Limb (tissue), 2 donors: ENCODE data around the gene SUSD6.

Experiments used
- DNase-seq, 2 donors: peaks; one replicate each; pipeline ENCODE4 v3.0.0-alpha.2; 2016; ENCODE audit errors: extremely low spot score in 2 of 2

The SUSD6 gene

DNA sequence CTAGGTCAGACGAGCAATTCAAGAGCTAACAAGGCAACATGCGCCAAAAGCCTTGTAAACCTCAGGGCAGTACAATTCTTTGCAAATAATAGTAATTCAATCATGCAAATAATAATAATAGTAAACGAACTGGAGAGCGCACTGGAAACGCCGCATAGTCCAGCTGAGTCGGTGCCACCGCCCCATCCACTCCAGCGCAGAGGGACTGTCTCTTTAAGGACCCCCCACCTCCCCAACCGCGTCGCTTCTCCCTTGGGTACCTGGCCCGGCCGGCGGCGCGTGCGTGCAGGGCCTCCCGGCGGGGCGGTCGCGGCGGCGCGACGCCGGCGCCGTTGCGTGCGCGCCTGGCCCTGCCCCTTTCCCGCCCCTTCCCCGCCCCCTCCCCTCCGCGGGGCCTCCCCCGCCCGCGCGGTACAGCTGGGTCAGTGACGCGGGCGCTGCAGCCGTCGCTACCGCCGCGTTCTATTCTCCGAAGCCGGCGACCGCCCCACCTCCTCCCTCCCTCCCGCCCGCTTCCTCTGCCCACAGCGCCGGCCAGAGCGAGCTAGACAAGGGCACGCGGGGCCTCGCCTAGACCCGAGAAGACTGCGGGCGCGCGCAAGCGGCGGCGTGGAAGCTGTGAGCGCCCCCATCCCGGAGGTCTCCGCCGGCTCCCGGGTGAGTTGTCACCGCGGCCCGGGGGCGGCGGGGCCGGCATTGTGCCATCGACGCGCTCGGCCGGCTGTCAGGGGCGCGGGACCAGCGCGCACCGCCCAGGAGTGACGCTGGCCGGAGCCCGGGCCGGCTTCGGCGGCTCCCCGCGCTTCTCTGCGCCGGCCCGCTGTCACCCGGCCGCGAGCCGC, at the start of gene SUSD6:
SUSD6 (plus strand) TSS at position 425 of the 842 bp plus-strand sequence. CDS start 46,997 bp downstream, outside the sequence.
- DNase-seq: peak; percentile 91 to 97

GRCh38 chr14:69561893-69562292, 49.5 kb upstream of the SUSD6 start:
- DNase-seq: no peak

- no peak for DNase-seq
Measured at GRCh38 chr14:69567563-69567962, 43.8 kb upstream of the SUSD6 start.

DNA sequence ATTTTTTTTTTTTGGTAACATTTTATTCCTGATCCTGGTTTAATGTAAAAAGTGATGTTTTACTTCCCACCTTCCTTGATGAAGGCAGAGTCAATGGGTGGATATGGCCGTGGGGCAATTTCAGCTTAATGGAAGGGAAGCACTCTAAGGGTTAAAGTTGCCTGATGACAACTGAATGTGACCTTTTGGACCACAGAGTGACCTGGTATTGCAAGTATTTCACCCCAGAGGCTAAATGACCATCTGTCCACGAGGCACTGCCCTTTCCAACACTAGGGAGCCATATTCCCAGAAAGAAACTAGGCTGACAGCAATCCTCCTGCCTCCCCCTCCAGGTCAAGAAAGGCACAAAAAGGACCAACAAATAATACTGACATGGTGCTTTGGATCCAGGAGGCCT, 41.5 kb upstream of the SUSD6 start:
- no peak for DNase-seq

DNA sequence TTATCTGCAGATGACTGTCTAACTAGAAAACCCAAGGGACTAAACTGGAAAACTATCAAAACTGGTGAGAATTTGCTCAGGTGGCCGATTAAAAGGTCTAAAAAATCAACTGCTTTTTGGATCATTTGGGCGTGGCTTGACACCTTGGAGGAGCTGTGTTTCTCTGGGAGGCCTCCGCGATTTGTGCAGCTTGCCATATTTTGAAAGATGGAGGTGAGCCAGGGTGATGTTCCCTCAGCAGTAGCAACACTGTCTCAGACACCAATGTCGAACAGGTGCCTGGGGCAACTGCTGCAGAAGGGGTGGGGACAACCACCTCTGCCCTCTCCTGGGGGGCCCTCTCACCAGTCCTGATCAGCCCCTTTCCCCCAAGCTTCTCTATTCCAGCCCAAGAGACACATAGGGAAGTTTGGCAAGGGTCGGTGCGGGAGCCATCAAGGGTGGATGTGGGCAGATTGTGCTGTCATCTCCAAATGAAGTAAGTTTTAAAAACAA, 40.5 kb upstream of the SUSD6 start:
- DNase-seq: no peak

DNA sequence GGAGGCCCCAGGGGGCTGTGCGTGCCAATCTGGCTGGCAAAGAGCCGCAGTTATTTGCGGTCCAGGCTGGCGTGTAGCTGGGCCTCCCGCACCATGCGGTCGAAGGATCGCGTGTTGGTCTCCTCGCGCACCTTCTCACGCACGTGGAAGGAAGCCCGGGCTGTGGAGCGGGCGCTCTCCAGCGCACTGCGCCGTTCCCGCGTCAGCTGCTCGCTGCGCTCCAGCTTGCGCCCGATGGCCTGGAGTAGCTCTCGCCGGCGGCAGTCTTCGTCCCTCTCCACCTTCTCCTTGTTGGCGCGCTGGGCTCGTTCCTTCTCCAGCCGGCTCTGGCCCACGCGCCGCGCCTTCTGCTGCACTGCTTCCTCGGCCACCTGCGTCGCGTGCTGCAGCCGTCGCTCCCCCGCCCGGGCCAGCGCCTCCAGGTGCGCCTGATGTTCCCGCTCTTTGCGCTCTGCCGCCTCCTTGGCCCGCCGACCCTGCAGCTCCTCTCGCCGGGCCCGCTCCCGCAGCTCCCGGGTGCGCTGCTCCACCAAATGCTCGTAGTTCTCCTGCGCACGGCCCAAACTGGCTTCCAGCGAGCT, 39.9 kb upstream of the SUSD6 start:
- DNase-seq: no peak

GRCh38 chr14:69572030-69572840, 39.2 kb upstream of the SUSD6 start:
- peak in 1 of 2 donors; percentile 76 for DNase-seq

DNA sequence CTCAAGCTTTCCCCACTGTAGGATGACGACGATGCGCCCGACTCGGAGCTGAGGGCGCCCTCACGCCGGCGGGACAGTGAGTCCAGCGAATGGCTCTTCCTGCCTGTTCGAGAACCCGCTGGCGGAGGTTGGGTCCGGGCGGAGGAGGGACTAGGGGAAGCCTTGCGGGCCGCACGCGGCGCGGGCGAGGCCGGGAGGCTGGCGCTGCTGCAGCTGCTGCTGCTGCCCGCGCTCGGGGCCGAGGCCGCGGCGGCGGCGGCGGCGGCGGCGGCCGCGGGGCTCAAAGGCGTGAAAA, 38.6 kb upstream of the SUSD6 start:
- no peak for DNase-seq

GRCh38 chr14:69573205-69573830, 38.1 kb upstream of the SUSD6 start:
- DNase-seq: peak in 1 of 2 donors; percentile 43

DNA sequence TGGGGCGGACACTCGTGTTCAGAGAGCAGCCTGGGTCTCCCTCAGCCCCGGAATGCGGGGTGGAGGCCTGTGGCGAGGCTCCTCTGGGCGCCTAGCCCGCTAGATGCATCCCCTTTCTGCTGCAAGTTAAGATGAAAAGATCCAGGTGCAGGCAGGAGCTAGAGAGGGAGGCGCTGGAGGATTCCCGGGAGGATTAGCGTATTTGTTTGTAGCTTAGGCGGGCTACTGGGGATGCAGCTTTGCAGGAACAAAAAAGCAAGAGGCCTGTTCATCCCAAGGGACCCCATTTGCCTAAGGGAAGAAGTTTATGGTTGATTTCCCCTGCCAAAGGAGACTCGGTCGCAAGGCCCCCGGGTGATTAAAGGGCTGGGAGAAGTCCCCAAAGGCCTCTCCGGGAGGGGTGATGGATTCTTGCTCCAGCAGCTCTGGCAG, 37.5 kb upstream of the SUSD6 start:
- DNase-seq: peak in 1 of 2 donors; percentile 76

GRCh38 chr14:69574263-69574953, 37.0 kb upstream of the SUSD6 start, which contains the start of gene CCDC177:
Gene CCDC177, minus strand, starts transcription at chr14:69574871. Its CDS starts 1,249 bp downstream, at chr14:69573622.
- DNase-seq: peak; percentile 49 to 87

DNA sequence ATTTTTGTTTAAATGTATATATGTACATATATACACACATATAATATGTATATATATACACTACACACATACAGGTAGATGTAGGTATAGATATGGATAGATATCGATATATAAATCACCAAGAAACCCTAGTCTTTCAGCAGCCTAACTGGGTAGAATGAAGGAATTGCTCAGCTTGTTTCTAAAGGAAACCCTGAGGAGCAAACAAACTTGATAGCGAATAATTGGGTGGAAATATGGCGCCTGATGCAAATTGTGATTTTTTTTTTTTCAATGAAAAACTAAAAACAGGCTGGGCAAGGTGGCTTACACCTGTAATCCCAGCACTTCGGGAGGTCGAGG, 36.5 kb upstream of the SUSD6 start:
- DNase-seq: no peak

DNA sequence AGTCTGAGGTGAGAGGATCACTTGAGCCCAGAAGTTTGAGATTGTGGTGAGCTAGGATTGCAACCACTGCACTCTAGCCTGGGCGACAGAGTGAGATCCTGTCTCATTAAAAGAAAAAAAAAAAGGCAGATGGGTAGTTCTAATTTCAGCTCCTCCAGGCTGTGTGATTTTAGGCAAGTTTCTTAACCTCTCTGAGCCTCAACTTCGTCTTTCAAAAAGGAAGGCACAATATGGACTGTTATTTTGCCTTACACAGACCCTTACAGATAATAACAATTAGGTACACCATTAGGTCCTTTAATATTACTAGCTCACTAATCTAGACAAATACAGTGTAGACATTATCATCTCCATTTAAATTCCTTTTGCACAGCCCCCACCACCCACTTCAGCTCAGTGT, 31.9 kb upstream of the SUSD6 start:
- no peak for DNase-seq

DNA sequence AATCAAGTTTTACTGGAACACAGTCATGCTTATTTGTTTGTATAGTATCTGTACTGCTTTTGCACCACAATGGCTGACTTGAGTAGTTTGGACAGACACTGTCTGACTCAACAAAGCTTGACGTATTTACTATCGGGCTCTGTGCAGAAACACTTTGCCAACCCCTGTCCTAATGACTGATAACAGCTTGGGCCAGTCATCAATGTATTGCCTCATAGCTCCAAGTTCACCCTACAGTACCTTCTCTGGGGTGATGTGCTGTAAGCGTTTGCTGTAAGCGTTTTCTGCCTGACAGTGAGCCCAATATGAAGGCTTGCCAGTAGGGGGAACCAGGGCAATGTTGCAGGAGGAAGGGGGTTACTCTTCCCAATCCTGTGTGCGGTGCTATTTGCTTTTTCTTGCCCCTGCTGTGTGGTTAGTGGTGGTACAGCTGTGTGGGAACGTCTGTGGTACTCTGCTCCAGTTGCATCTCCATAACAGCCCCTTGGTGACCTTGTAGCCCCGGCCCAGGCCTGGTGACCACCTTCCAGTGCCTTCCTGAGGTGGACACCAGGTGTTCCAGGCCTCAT, 31.3 kb upstream of the SUSD6 start:
- DNase-seq: peak in 1 of 2 donors; percentile 39

- no peak for DNase-seq
Measured at GRCh38 chr14:69581316-69581935, 30.0 kb upstream of the SUSD6 start.

GRCh38 chr14:69582212-69582611, 29.2 kb upstream of the SUSD6 start:
- DNase-seq: no peak

DNA sequence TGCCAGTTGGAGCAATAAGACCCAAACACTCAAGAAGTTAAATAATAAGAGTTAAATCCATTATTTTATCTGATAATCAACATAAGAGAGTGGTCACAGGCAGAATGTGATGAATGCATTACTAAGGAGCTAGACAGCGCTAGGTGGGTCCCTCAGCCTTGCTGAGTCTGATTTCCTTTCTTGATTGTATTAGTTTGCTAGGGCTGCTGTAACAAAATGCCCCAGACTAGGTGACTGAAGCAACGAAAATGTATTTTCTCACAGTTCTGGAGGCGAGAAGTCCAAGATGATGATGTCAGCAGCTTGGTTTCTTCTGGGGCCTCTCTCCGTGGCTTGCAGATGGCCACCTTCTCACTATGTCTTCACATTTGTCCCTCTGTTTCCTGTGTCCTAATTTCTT, 28.6 kb upstream of the SUSD6 start:
- no peak for DNase-seq

GRCh38 chr14:69584389-69584788, 27.0 kb upstream of the SUSD6 start:
- no peak for DNase-seq

- DNase-seq: no peak
Measured at GRCh38 chr14:69586404-69586803, 25.0 kb upstream of the SUSD6 start.

GRCh38 chr14:69587389-69587788, 24.0 kb upstream of the SUSD6 start:
- DNase-seq: no peak
